K562 (cell line): ENCODE results near the gene CDH8. TPM values are rescaled to one million over a fixed set of nuclear protein-coding genes. Genes with fewer than 3 reads are reported as not detected.

Experiments used
- ATAC-seq: fragments of 200-7000 bp; cut with Tn5 transposase; 3 replicates; pipeline ENCODE4 v1.9.1; 2020; ENCODE audit warnings: moderate library complexity
- Bru-seq: library from RNA; stranded (reverse); fragments of 400-500 nt; gene quantifications from one replicate; lab custom pipeline; 2021; lab: Mats Ljungman, UMichigan
- BruChase-seq, 2 experiments: library from RNA; stranded (reverse); fragments of 400-500 nt; gene quantifications; one replicate each; lab custom pipeline; 2021; lab: Mats Ljungman, UMichigan
- BruUV-seq: library from RNA; stranded (reverse); fragments of 400-500 nt; replicated peaks from 2 replicates; lab custom pipeline; 2021; lab: Mats Ljungman, UMichigan
- CTCF ChIA-PET: fragments of 300-600 bp; formaldehyde crosslinking; extraction: SDS; loops from one replicate; lab custom pipeline; 2021; ENCODE audit warnings: low intra/inter-chr PET ratio; lab: Yijun Ruan, JAX
- POLR2A ChIA-PET: fragments of 300-600, 350-650 bp; sonication (Branson Sonifier 250); formaldehyde crosslinking; extraction: SDS; loops from one replicate; lab custom pipeline; 2021; ENCODE audit warnings: antibody characterized with exemption, inconsistent platforms; lab: Yijun Ruan, JAX
- DNase-seq, 4 experiments: peaks; one replicate each; pipeline versions ENCODE4 v3.0.0 to v3.0.0-alpha.2; 2011 to 2018; ENCODE audit warnings: low spot score in 3 of 4, mixed read lengths in 3 of 4; ENCODE audit errors: extremely low read depth in 1 of 4
- FAIRE-seq: peaks from 2 replicates; lab custom pipeline; 2011; peaks lifted over from hg19 to GRCh38; lab: Jason Lieb, UNC
- H2AFZ ChIP-seq: 2 replicates; pipeline ENCODE4 v1.6.0; 2011; ENCODE audit warnings: low read depth, low read length, control low read depth, inconsistent platforms
- H3K27ac ChIP-seq: fragments of 200-600 bp; 3 replicates; pipeline ENCODE4 v1.8.0; 2011; ENCODE audit warnings: low read depth, mild to moderate bottlenecking, control low read depth, inconsistent platforms, low read length, moderate library complexity, mixed read lengths; ENCODE audit errors: extremely low read depth
- H3K27me3 ChIP-seq, 2 experiments: fragments of 300-600 bp in 1 of 2; 2 replicates in 1 of 2; 3 replicates in 1 of 2; pipeline versions ENCODE4 v1.6.0 to v1.8.0; 2011; ENCODE audit warnings: inconsistent platforms in 2 of 2, low read length in 2 of 2, mild to moderate bottlenecking in 1 of 2, mixed read lengths in 1 of 2, moderate library complexity in 1 of 2; ENCODE audit not compliant: control insufficient read depth in 2 of 2, insufficient read depth in 2 of 2
- H3K36me3 ChIP-seq: fragments of 300-600 bp; 3 replicates; pipeline ENCODE4 v1.8.0; 2011; ENCODE audit warnings: mild to moderate bottlenecking, low read length, inconsistent platforms; ENCODE audit not compliant: control insufficient read depth, insufficient read depth
- H3K4me1 ChIP-seq, 2 experiments: fragments of 200-600 bp in 1 of 2; replicated peaks in 1 of 2; 2 replicates in 1 of 2; 3 replicates in 1 of 2; pipeline versions ENCODE4 v1.5.1 to v1.8.0; 2011; ENCODE audit warnings: inconsistent platforms in 2 of 2, low read length in 2 of 2, mild to moderate bottlenecking in 1 of 2, mixed read lengths in 1 of 2, moderate library complexity in 1 of 2; ENCODE audit not compliant: control insufficient read depth in 2 of 2, insufficient read depth in 2 of 2
- H3K4me2 ChIP-seq: 2 replicates; pipeline ENCODE4 v1.6.1; 2011; ENCODE audit warnings: low read length, control low read depth, inconsistent platforms, mixed read lengths; ENCODE audit not compliant: insufficient read depth
- H3K4me3 ChIP-seq: fragments of 200-600 bp; sonication (generic), shearing (Covaris generic); 2 replicates; pipeline ENCODE4 v1.5.1; 2016; ENCODE audit warnings: control low read depth, inconsistent platforms
- H3K79me2 ChIP-seq: fragments of 200-600 bp; 3 replicates; pipeline ENCODE4 v1.8.0; 2011; ENCODE audit warnings: low read length, inconsistent platforms; ENCODE audit not compliant: control insufficient read depth, insufficient read depth
- H3K9ac ChIP-seq, 2 experiments: 2 replicates each; pipeline versions ENCODE4 v1.6.0 to v1.6.1; 2011; ENCODE audit warnings: low read depth in 2 of 2, low read length in 2 of 2, control low read depth in 1 of 2, inconsistent platforms in 1 of 2, mild to moderate bottlenecking in 1 of 2, mixed read lengths in 1 of 2; ENCODE audit not compliant: insufficient read depth in 1 of 2
- H3K9me1 ChIP-seq: one replicate; pipeline ENCODE4 v1.6.0; 2011; ENCODE audit warnings: inconsistent platforms, mild to moderate bottlenecking, low read length, moderate library complexity; ENCODE audit not compliant: control insufficient read depth, insufficient read depth
- H3K9me3 ChIP-seq: replicated peaks from 2 replicates; pipeline ENCODE4 v1.5.1; 2011; ENCODE audit warnings: low read depth, low read length, inconsistent platforms; ENCODE audit not compliant: control insufficient read depth, insufficient read depth
- H4K20me1 ChIP-seq: replicated peaks from 2 replicates; pipeline ENCODE4 v1.6.1; 2011; ENCODE audit warnings: low read length, inconsistent platforms, mixed read lengths; ENCODE audit not compliant: control insufficient read depth, insufficient read depth
- BRCA1 ChIP-seq, 2 experiments: fragments of 450-650 bp in 1 of 2; sonication (generic) in 1 of 2; formaldehyde crosslinking in 1 of 2; IDR thresholded peaks; 2 replicates each; pipeline versions ENCODE4 v1.5.0 to v1.6.1; 2017 to 2020; ENCODE audit warnings: mild to moderate bottlenecking in 1 of 2, missing genetic modification reagents in 1 of 2
- CBX1 ChIP-seq: sonication (generic); IDR thresholded peaks from 2 replicates; pipeline ENCODE4 v1.6.1; 2016; ENCODE audit warnings: antibody characterized with exemption, low read depth, mild to moderate bottlenecking
- ETV6 ChIP-seq, 3 experiments: fragments of 150-350 bp in 1 of 3; sonication (generic) in 1 of 3; formaldehyde crosslinking in 1 of 3; IDR thresholded peaks; 2 replicates each; pipeline versions ENCODE4 v1.6.1 to v1.8.0; 2014 to 2022; ENCODE audit warnings: borderline replicate concordance in 2 of 3, low read depth in 2 of 3, antibody characterized with exemption in 1 of 3, low read length in 1 of 3, mild to moderate bottlenecking in 1 of 3, missing genetic modification reagents in 1 of 3
- FOXM1 ChIP-seq, 2 experiments: fragments of 450-650 bp in 1 of 2; sonication (generic) in 1 of 2; formaldehyde crosslinking in 1 of 2; IDR thresholded peaks; 2 replicates each; pipeline versions ENCODE4 v1.6.1 to v1.9.0; 2017 to 2022; ENCODE audit warnings: low read depth in 2 of 2, mild to moderate bottlenecking in 2 of 2, missing genetic modification reagents in 1 of 2, moderate library complexity in 1 of 2
- SMARCA4 ChIP-seq: fragments of 450-650 bp; IDR thresholded peaks from 2 replicates; pipeline ENCODE4 v1.6.1; 2016
- WGBS: fragments of 100-300 bp; shearing (Covaris generic); methylation state at CpG from one replicate; pipeline ENCODE4 v1.1.6; 2016; ENCODE audit warnings: low coverage, mixed read lengths; ENCODE audit not compliant: insufficient coverage; ENCODE audit errors: missing lambda C conversion rate; 5-methylcytosine and 5-hydroxymethylcytosine counted together
- in situ Hi-C: fragments of 300-500 bp; cut with MboI; formaldehyde crosslinking; loops from 4 replicates; pipeline ENCODE4 v1.15.0; 2018; ENCODE audit warnings: inconsistent platforms, mixed read lengths
- intact Hi-C: fragments of 100-400 bp; cut with micrococcal nuclease; formaldehyde crosslinking; loops from 2 replicates; pipeline ENCODE4 v1.14.2; 2022
- long read RNA-seq, 3 experiments: library from polyadenylated mRNA in 2 of 3; library from RNA in 1 of 3; unstranded in 2 of 3; stranded (forward) in 1 of 3; transcript quantifications; one replicate each; pipeline ENCODE4 v2.0.0, GENCODE V29; 2019 to 2022
- polyA minus RNA-seq, 3 experiments: library from RNA; depleted of rRNA, polyadenylated mRNA; stranded (reverse); fragments of >200 nt; gene quantifications; 2 replicates each; pipeline ENCODE4 v1.2.3, GENCODE V29; 2011
- polyA plus RNA-seq, 8 experiments: library from polyadenylated mRNA; depleted of rRNA in 4 of 8; stranded (reverse) in 5 of 8; unstranded in 3 of 8; fragments of >200 nt; fragmentation: Nextera tagmentation in 2 of 8; fragmentation: Illumina TruSeq in 1 of 8; extraction: Ambion mirVana in 2 of 8; extraction: Trizol in 1 of 8; gene quantifications; 2 replicates each; pipeline versions ENCODE4 v1.2.1 to v1.2.3, GENCODE V29; 2011 to 2014; ENCODE audit warnings: inconsistent platforms in 1 of 8, missing spikeins in 1 of 8
- total RNA-seq, 7 experiments: library from RNA; depleted of rRNA in 6 of 7; stranded (reverse); fragments of >200 nt in 6 of 7; fragmentation: Illumina TruSeq in 2 of 7; extraction: Trizol in 2 of 7; gene quantifications; 2 replicates each; pipeline versions ENCODE4 v1.2.1 to v1.2.3, GENCODE V29; 2011 to 2021; ENCODE audit warnings: low replicate concordance in 1 of 7
- TF ChIP-seq, protein P1 (sequence below): fragments of 250-450 bp; sonication (Bioruptor Pico); IDR thresholded peaks from 2 replicates; pipeline ENCODE4 v1.9.0; 2021; ENCODE audit warnings: mild to moderate bottlenecking

Gene CDH8, protein sequence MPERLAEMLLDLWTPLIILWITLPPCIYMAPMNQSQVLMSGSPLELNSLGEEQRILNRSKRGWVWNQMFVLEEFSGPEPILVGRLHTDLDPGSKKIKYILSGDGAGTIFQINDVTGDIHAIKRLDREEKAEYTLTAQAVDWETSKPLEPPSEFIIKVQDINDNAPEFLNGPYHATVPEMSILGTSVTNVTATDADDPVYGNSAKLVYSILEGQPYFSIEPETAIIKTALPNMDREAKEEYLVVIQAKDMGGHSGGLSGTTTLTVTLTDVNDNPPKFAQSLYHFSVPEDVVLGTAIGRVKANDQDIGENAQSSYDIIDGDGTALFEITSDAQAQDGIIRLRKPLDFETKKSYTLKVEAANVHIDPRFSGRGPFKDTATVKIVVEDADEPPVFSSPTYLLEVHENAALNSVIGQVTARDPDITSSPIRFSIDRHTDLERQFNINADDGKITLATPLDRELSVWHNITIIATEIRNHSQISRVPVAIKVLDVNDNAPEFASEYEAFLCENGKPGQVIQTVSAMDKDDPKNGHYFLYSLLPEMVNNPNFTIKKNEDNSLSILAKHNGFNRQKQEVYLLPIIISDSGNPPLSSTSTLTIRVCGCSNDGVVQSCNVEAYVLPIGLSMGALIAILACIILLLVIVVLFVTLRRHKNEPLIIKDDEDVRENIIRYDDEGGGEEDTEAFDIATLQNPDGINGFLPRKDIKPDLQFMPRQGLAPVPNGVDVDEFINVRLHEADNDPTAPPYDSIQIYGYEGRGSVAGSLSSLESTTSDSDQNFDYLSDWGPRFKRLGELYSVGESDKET
- 0.76 TPM in 1 of 2 replicates, not detected in the other for total RNA-seq (2011; cell fraction: chromatin; rRNA removed; ENCODE audit: low replicate concordance)
- 0.83 and 1.3 TPM in 2 replicates for total RNA-seq (2011; cell fraction: nucleolus; rRNA removed)
- 1.3 TPM in 1 of 2 replicates, not detected in the other for total RNA-seq (2011; cell fraction: nucleoplasm; rRNA removed)
- total RNA-seq (2014; rRNA removed) = not detected in 2 replicates
- total RNA-seq (2014; rRNA removed; fragmentation: Illumina TruSeq; extraction: Trizol) = not detected in 2 replicates
- 0.98 TPM in 1 of 2 replicates, not detected in the other for total RNA-seq (2015; rRNA removed; fragmentation: Illumina TruSeq; extraction: Trizol)
- 1.1 and 1.4 TPM in 2 replicates for total RNA-seq (2021)
- 0.42 TPM in 1 of 2 replicates, not detected in the other for polyA plus RNA-seq (2011; rRNA removed)
- polyA plus RNA-seq (2011; cell fraction: cytosol; rRNA removed) = 0.19 TPM in 1 of 2 replicates, not detected in the other
- not detected in 2 replicates for polyA plus RNA-seq (2011; cell fraction: nucleus; rRNA removed)
- polyA plus RNA-seq (2012) = 0.46 TPM in 1 of 2 replicates, not detected in the other
- polyA plus RNA-seq (2014; fragmentation: Illumina TruSeq; extraction: Trizol) = not detected in 2 replicates
- under 1 TPM; 0.22 to 0.39 TPM for polyA plus RNA-seq (2014; fragmentation: Nextera tagmentation; extraction: Ambion mirVana)
- polyA plus RNA-seq (2014; rRNA removed) = not detected in 2 replicates
- not detected in 2 replicates for polyA minus RNA-seq (2011; rRNA and poly(A)+ RNA removed)
- polyA minus RNA-seq (2011; cell fraction: cytosol; rRNA and poly(A)+ RNA removed) = 1.8 TPM in 1 of 2 replicates, not detected in the other
- polyA minus RNA-seq (2011; cell fraction: nucleus; rRNA and poly(A)+ RNA removed) = 2.0 TPM in 1 of 2 replicates, not detected in the other
- Bru-seq, nascent RNA = percentile 6 among the genes with signal in this experiment
- BruChase-seq, experiment 1, labeled RNA remaining after a 2-hour chase = percentile 4 among the genes with signal in this experiment
- percentile 4 among the genes with signal in this experiment for BruChase-seq, experiment 2, labeled RNA remaining after a 6-hour chase
- long read RNA-seq, experiment 1 = 0 reads
- long read RNA-seq, experiment 2 = 0 reads
- long read RNA-seq, experiment 3, partial matches to known transcripts = 0 of 1 reads
- long read RNA-seq, experiment 3, other reads (novel, unspliced or antisense) = 1 of 1 reads

DNA sequence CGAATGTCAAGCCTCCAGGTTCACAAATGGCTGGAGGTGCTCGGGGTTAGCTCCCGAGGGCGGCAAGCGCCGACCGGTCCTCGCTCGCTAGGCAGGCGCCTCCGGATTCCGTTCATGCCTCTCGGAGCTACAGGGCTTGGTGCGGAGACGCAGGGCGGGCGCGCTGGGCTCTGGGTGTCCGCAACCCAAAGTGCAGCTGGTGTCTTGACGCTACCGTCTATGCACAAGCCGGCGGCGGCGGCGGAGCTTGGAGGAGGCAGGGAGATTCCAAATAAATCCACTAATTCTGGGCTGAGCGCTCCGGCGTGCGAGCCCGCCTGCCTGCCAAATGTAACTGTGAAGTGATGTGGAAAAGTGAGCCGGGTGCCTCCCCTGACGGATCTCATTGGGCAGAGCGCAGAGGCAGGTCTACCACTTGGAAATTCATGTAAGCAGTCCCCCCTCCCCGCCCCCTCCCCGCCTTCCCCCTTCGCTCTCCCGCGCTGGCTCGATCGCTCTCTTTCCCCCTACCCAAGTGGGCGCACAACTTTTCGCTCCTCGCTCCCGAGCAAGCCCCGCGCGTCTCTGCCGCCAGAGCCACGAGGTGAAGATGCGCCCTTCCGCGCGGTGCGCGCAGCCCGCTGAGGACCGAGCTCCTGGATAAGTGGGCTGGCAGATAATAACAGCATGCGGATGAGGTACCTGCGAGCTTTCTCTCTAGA, at the start of gene CDH8:
Gene CDH8 (minus strand): TSS at position 338 of the 701 bp plus-strand sequence. CDS start 15,035 bp downstream, outside the sequence.
- TF ChIP-seq CBX1 = no peak
- TF ChIP-seq BRCA1 (IDR thresholded peaks at IDR 0.05) = no peak
- no peak for TF ChIP-seq BRCA1 (CRISPR knock-in tag; IDR thresholded peaks at IDR 0.05)
- TF ChIP-seq, protein P1, sequence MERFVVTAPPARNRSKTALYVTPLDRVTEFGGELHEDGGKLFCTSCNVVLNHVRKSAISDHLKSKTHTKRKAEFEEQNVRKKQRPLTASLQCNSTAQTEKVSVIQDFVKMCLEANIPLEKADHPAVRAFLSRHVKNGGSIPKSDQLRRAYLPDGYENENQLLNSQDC (CRISPR knock-in tag) = no peak
- no peak for TF ChIP-seq SMARCA4
- TF ChIP-seq ETV6 (IDR thresholded peaks at IDR 0.05; ENCODE audit: borderline replicate concordance in 1 of 2, low read depth in 2 of 2, low read length in 1 of 2) = no peak
- TF ChIP-seq ETV6 (CRISPR knock-in tag; IDR thresholded peaks at IDR 0.05; ENCODE audit: borderline replicate concordance) = no peak
- TF ChIP-seq FOXM1 (IDR thresholded peaks at IDR 0.05; ENCODE audit: low read depth) = no peak
- no peak for TF ChIP-seq FOXM1 (CRISPR knock-in tag; IDR thresholded peaks at IDR 0.05; ENCODE audit: low read depth)
- Histone ChIP-seq H4K20me1 (no peaks in the 10 kb centered on the region), H2AFZ (no peak within 1 kb of the TSS), H3K4me2 (no peak within 1 kb of the TSS), H3K4me3 (no peak within 1 kb of the TSS), H3K27ac (no peak within 1 kb of the TSS), H3K9me1 (no peaks in the 10 kb centered on the region), H3K4me1 (no peaks in the 10 kb centered on the region), H3K79me2 (no peaks in the 10 kb centered on the region), H3K9ac (no peak within 1 kb of the TSS), H3K27me3 (no peaks in the 10 kb centered on the region), H3K9me3 (no peaks in the 10 kb centered on the region), H3K36me3 (no peaks in the 10 kb centered on the region)
- DNase-seq (no peak), FAIRE-seq (no peak), ATAC-seq (no peak)
- ChIA-PET POLR2A (no interaction called here), CTCF (no interaction called here)
- in situ Hi-C loops = no loop called here
- intact Hi-C loops = no loop called here
- 6% methylated on average over 26 of the region's 60 CpGs for WGBS
- no TSS peak for BruUV-seq
